SU-DHL-6 (cell line): ENCODE results near the gene SNRPD1.

Source experiments
- CTCF ChIP-seq: fragments of 200-600 bp; sonication (generic); IDR thresholded peaks from one replicate; pipeline ENCODE4 v1.5.1; 2017; ENCODE audit warnings: antibody characterized with exemption, mild to moderate bottlenecking, low read length, moderate library complexity; ENCODE audit not compliant: insufficient read depth, poor library complexity, severe bottlenecking
- EZH2phosphoT487 ChIP-seq: fragments of 200-600 bp; sonication (generic), shearing (Covaris generic); conservative IDR thresholded peaks from 2 replicates; pipeline ENCODE4 v1.6.1; 2018; ENCODE audit warnings: mild to moderate bottlenecking, antibody characterized with exemption, low read length, moderate library complexity, mixed read lengths

- no peak for TF ChIP-seq CTCF
- TF ChIP-seq EZH2phosphoT487 = no peak
Observed at GRCh38 chr18:21664069-21664468, 52.0 kb downstream of the SNRPD1 start.
